B cell (primary cell): ENCODE results near the gene MAPRE3. TPM values are rescaled to one million over a fixed set of nuclear protein-coding genes. Genes with fewer than 3 reads are reported as not detected.

Source experiments
- ATAC-seq: fragments of 200-7000 bp; cut with Tn5 transposase; one replicate; pipeline ENCODE4 v1.10.0; 2021; ENCODE audit warnings: low read depth, mild to moderate bottlenecking, moderate number of reproducible peaks, moderate library complexity
- CTCF ChIA-PET: fragments of 350-600 bp; sonication (Branson Sonifier 250); formaldehyde crosslinking; loops from one replicate; lab custom pipeline; 2021; ENCODE audit warnings: antibody characterized with exemption, inconsistent platforms; lab: Charles Lee
- POLR2A ChIA-PET: fragments of 350-600 bp; sonication (Branson Sonifier 250); formaldehyde crosslinking; loops from one replicate; lab custom pipeline; 2021; ENCODE audit warnings: antibody characterized with exemption; lab: Charles Lee
- DNase-seq: peaks from one replicate; pipeline ENCODE4 v3.0.0; 2013
- H2AFZ ChIP-seq: 2 replicates; pipeline ENCODE4 v1.6.1; 2012; ENCODE audit warnings: mild to moderate bottlenecking, low read depth, low read length; ENCODE audit not compliant: insufficient read depth, poor library complexity, severe bottlenecking
- H3K27ac ChIP-seq, 2 donors: 1 replicate in 1 of 2; 2 replicates in 1 of 2; pipeline ENCODE4 v1.5.1; 2012 to 2013; ENCODE audit warnings: low read length in 2 of 2, mild to moderate bottlenecking in 2 of 2, moderate library complexity in 1 of 2
- H3K27me3 ChIP-seq, 4 experiments: fragments of 200-600 bp in 1 of 4; sonication (generic) in 1 of 4; replicated peaks in 1 of 4; 1 replicate in 2 of 4; 2 replicates in 2 of 4; pipeline versions ENCODE4 v1.6.1 to v1.7.0; 2013 to 2016; ENCODE audit warnings: low read length in 3 of 4, mild to moderate bottlenecking in 2 of 4, mixed read lengths in 1 of 4, moderate library complexity in 1 of 4; ENCODE audit not compliant: insufficient read depth in 4 of 4, control insufficient read depth in 3 of 4; ENCODE audit errors: control extremely low read depth in 1 of 4
- H3K36me3 ChIP-seq, 2 experiments: replicated peaks in 1 of 2; 1 replicate in 1 of 2; 2 replicates in 1 of 2; pipeline versions ENCODE4 v1.6.1 to v1.7.1; 2013; ENCODE audit warnings: low read length in 1 of 2; ENCODE audit not compliant: insufficient read depth in 2 of 2, control insufficient read depth in 1 of 2; ENCODE audit errors: control extremely low read depth in 1 of 2, extremely low read depth in 1 of 2
- H3K4me1 ChIP-seq, 2 donors: fragments of 200-600 bp in 1 of 2; sonication (generic) in 1 of 2; 1 replicate in 1 of 2; 2 replicates in 1 of 2; pipeline versions ENCODE4 v1.5.1 to v1.6.1; 2013 to 2017; ENCODE audit warnings: low read length in 2 of 2; ENCODE audit not compliant: control insufficient read depth in 2 of 2, insufficient read depth in 2 of 2
- H3K4me2 ChIP-seq: replicated peaks from 2 replicates; pipeline ENCODE3; 2012; ENCODE audit warnings: mild to moderate bottlenecking, low read depth, low read length; ENCODE audit not compliant: poor library complexity, severe bottlenecking
- H3K4me3 ChIP-seq, 5 experiments: fragments of 200-600 bp in 1 of 5; sonication (generic) in 1 of 5; 1 replicate in 3 of 5; 2 replicates in 2 of 5; pipeline versions ENCODE4 v1.5.1 to v1.7.0; 2011 to 2016; ENCODE audit warnings: low read length in 4 of 5, mild to moderate bottlenecking in 4 of 5, low read depth in 2 of 5, control low read depth in 1 of 5, moderate library complexity in 1 of 5; ENCODE audit not compliant: insufficient read depth in 1 of 5; ENCODE audit errors: control extremely low read depth in 1 of 5, extremely low read depth in 1 of 5
- H3K79me2 ChIP-seq: fragments of 200-600 bp; sonication (generic); one replicate; pipeline ENCODE4 v1.6.0; 2016; ENCODE audit warnings: low read length; ENCODE audit not compliant: control insufficient read depth, insufficient read depth
- H3K9ac ChIP-seq: fragments of 200-600 bp; sonication (generic); 2 replicates; pipeline ENCODE4 v1.6.1; 2017; ENCODE audit warnings: mild to moderate bottlenecking, low read length, moderate library complexity
- H3K9me3 ChIP-seq, 3 donors: one replicate each; pipeline versions ENCODE4 v1.6.1 to v1.7.1; 2013; ENCODE audit warnings: low read length in 2 of 3; ENCODE audit not compliant: control insufficient read depth in 2 of 3, insufficient read depth in 1 of 3; ENCODE audit errors: control extremely low read depth in 1 of 3
- H4K20me1 ChIP-seq: 2 replicates; pipeline ENCODE4 v1.6.0; 2012; ENCODE audit warnings: mild to moderate bottlenecking, low read length; ENCODE audit not compliant: insufficient read depth, control insufficient read depth, poor library complexity, severe bottlenecking
- H3K27ac Mint-ChIP-seq: one replicate; pipeline ENCODE4 v1.8.0; 2021; ENCODE audit warnings: mixed read lengths
- H3K27me3 Mint-ChIP-seq: one replicate; pipeline ENCODE4 v1.8.0; 2021; ENCODE audit warnings: mixed read lengths
- H3K4me1 Mint-ChIP-seq: one replicate; pipeline ENCODE4 v1.8.0; 2021; ENCODE audit warnings: mixed read lengths
- H3K4me3 Mint-ChIP-seq: one replicate; pipeline ENCODE4 v1.8.0; 2021; ENCODE audit warnings: mixed read lengths
- H3K9me3 Mint-ChIP-seq: one replicate; pipeline ENCODE4 v1.8.0; 2022; ENCODE audit warnings: mixed read lengths; ENCODE audit not compliant: insufficient read depth
- EZH2 ChIP-seq: IDR thresholded peaks from 2 replicates; pipeline ENCODE4 v1.6.1; 2012; ENCODE audit warnings: borderline replicate concordance, low read depth, mild to moderate bottlenecking, moderate library complexity, low read length; ENCODE audit not compliant: insufficient read depth, poor library complexity, severe bottlenecking
- WGBS: methylation state at CpG from one replicate; pipeline ENCODE4 v1.1.5; 2013; ENCODE audit warnings: missing lambda C conversion rate; ENCODE audit not compliant: insufficient coverage; 5-methylcytosine and 5-hydroxymethylcytosine counted together
- intact Hi-C: fragments of 100-400 bp; cut with micrococcal nuclease; formaldehyde crosslinking; loops from one replicate; pipeline ENCODE4 v1.10.0; 2022
- polyA plus RNA-seq: library from polyadenylated mRNA; depleted of rRNA; stranded (reverse); fragments of >200 nt; gene quantifications from 2 replicates; pipeline ENCODE4 v1.2.3, GENCODE V29; 2012
- total RNA-seq, 2 donors: library from RNA; stranded (reverse); fragments of 120-200 nt in 1 of 2; gene quantifications; 1 replicate in 1 of 2; 2 replicates in 1 of 2; pipeline versions ENCODE4 v1.2.3 to v1.2.4, GENCODE V29; 2013 to 2022
- TF ChIP-seq, protein P1 (sequence below): fragments of 200-600 bp; IDR thresholded peaks from one replicate; pipeline ENCODE4 v1.8.0; 2022; ENCODE audit warnings: antibody characterized with exemption, mild to moderate bottlenecking

MAPRE3 gene
- total and polyA plus RNA-seq, 2 donors (not counting 1 experiment from before 2014, with no cell fraction given) = 5.4 to 9.8 TPM

DNA sequence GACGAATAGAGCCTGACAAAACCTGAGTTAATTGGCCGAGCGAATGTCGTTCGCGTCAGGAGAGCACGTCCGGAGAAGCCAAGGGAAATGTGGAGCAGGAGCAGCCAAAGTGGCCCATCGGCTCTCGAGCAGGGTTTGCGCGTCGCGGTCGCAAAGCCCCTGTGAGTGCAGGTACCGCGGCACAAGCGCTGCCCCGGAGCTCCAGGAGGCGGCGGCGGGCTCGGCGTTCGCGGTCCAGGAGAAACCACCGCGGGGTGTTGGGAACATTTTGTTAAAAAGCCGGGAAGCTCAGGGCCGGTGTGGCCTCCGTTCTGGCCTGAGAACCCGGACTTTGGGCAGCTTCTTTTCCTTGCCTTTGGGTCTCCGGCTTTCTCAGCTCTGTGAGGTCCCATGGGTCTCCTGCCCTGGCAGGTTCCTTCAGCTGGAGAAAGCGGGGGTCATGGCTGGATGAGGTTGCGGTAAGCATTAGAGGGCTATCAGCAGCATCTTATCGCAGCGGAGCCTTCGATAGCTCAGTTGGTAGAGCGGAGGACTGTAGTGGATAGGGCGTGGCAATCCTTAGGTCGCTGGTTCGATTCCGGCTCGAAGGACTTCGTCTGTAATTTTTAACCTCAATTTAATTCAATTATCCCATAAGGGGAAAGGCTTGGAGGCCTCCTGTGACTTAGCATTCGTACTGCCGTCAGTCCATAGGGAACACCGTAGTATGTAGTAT is 80.0 kb downstream of the MAPRE3 start:
- POLR2A ChIA-PET = interaction anchor here (0.6 to 4.2 kb wide), 8 partner anchors 8 to 162 kb away, joined by 3 to 48 read pairs (median 9); partner anchors contain the start of genes ATRAID, EMILIN1, OST4 and SLC5A6
- H3K27ac Mint-ChIP-seq = peak overlapping the region; percentile 100
- ATAC-seq (peak; percentile 60), DNase-seq (peak; percentile 98)
- peaks cover 4 to 15% of the 10 kb centered on the region in 2 donors for H3K4me1 ChIP-seq
- intact Hi-C loops = loop anchor here (1.0 kb wide), 5 partner anchors 8 to 162 kb away; partner anchors contain the start of genes ATRAID, PREB, SLC5A6 and TMEM214
- no peaks in the 10 kb centered on the region for H3K27me3 ChIP-seq
- H3K4me2 ChIP-seq = peak overlapping the region; percentile 94
- H3K4me1 Mint-ChIP-seq = peaks cover 17% of the 10 kb centered on the region
- peaks cover 0 to 10% of the 10 kb centered on the region in 2 experiments for H3K36me3 ChIP-seq
- no peaks in the 10 kb centered on the region for H4K20me1 ChIP-seq
- no peaks in the 10 kb centered on the region for H3K79me2 ChIP-seq
- H3K4me3 ChIP-seq = peak overlapping the region; percentile 57 to 94 (median 81)
- H3K27ac ChIP-seq = peak overlapping the region; percentile 72 to 80
- TF ChIP-seq, protein P1, sequence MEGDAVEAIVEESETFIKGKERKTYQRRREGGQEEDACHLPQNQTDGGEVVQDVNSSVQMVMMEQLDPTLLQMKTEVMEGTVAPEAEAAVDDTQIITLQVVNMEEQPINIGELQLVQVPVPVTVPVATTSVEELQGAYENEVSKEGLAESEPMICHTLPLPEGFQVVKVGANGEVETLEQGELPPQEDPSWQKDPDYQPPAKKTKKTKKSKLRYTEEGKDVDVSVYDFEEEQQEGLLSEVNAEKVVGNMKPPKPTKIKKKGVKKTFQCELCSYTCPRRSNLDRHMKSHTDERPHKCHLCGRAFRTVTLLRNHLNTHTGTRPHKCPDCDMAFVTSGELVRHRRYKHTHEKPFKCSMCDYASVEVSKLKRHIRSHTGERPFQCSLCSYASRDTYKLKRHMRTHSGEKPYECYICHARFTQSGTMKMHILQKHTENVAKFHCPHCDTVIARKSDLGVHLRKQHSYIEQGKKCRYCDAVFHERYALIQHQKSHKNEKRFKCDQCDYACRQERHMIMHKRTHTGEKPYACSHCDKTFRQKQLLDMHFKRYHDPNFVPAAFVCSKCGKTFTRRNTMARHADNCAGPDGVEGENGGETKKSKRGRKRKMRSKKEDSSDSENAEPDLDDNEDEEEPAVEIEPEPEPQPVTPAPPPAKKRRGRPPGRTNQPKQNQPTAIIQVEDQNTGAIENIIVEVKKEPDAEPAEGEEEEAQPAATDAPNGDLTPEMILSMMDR = peak; percentile 50
- no peak for TF ChIP-seq EZH2
- no peaks in the 10 kb centered on the region for H3K9me3 Mint-ChIP-seq
- H2AFZ ChIP-seq = peak overlapping the region; percentile 91
- peak overlapping the region; percentile 74 for H3K9ac ChIP-seq
- peak overlapping the region; percentile 95 for H3K4me3 Mint-ChIP-seq
- CTCF ChIA-PET = interaction anchor here (0.6 to 3.7 kb wide), 19 partner anchors 8 to 205 kb away, joined by 3 to 27 read pairs (median 4); partner anchors contain the start of genes KHK, OST4 and TMEM214
- H3K9me3 ChIP-seq = no peaks in the 10 kb centered on the region
- H3K27me3 Mint-ChIP-seq = peaks cover 7% of the 10 kb centered on the region
- WGBS = under 1% methylated on average over 40 of the region's 48 CpGs
